SK-N-SH treated with all-trans-retinoic acid at 6 μM for 48 hours (cell line): ENCODE measurements around the gene SAG.

ENCODE experiments used
- ATAC-seq: fragments of 200-7000 bp; cut with Tn5 transposase; 3 replicates; pipeline ENCODE4 v1.9.1; 2020; ENCODE audit warnings: mild to moderate bottlenecking, moderate library complexity
- ARNTL ChIP-seq: fragments of 450-650 bp; formaldehyde crosslinking; IDR thresholded peaks from 2 replicates; pipeline ENCODE4 v1.5.0; 2020; ENCODE audit warnings: low read depth, mild to moderate bottlenecking, moderate library complexity, borderline replicate concordance
- BACH2 ChIP-seq: fragments of 250-450 bp; sonication (Bioruptor Pico); IDR thresholded peaks from 2 replicates; pipeline ENCODE4 v1.9.0; 2021; ENCODE audit warnings: mild to moderate bottlenecking, borderline replicate concordance
- CREB5 ChIP-seq: fragments of 250-450 bp; sonication (Bioruptor Pico); IDR thresholded peaks from 2 replicates; pipeline ENCODE4 v1.5.1; 2020; ENCODE audit warnings: low read depth, mild to moderate bottlenecking, moderate library complexity
- CSDC2 ChIP-seq: fragments of 250-450 bp; sonication (Bioruptor Pico); IDR thresholded peaks from 2 replicates; pipeline ENCODE4 v1.5.0; 2020; ENCODE audit warnings: mild to moderate bottlenecking, moderate library complexity
- CSRNP3 ChIP-seq: fragments of 250-450 bp; sonication (Bioruptor Pico); IDR thresholded peaks from 2 replicates; pipeline ENCODE4 v1.5.1; 2021; ENCODE audit warnings: mild to moderate bottlenecking, moderate library complexity
- ESRRG ChIP-seq: fragments of 250-450 bp; sonication (Bioruptor Pico); IDR thresholded peaks from 2 replicates; pipeline ENCODE4 v1.6.1; 2021; ENCODE audit warnings: mild to moderate bottlenecking
- GLIS3 ChIP-seq: fragments of 250-450 bp; sonication (Bioruptor Pico); IDR thresholded peaks from 2 replicates; pipeline ENCODE4 v1.5.0; 2020; ENCODE audit warnings: mild to moderate bottlenecking, moderate library complexity
- ISL1 ChIP-seq: fragments of 250-450 bp; sonication (Bioruptor Pico); IDR thresholded peaks from 2 replicates; pipeline ENCODE4 v2.1.2; 2022; ENCODE audit warnings: mild to moderate bottlenecking, moderate library complexity
- OSR1 ChIP-seq: fragments of 250-450 bp; sonication (Bioruptor Pico); IDR thresholded peaks from 2 replicates; pipeline ENCODE4 v1.8.0; 2022; ENCODE audit warnings: moderate library complexity, mild to moderate bottlenecking, inconsistent platforms
- PATZ1 ChIP-seq: fragments of 250-450 bp; sonication (Bioruptor Pico); IDR thresholded peaks from 2 replicates; pipeline ENCODE4 v1.8.0; 2020; ENCODE audit warnings: mild to moderate bottlenecking, moderate library complexity, borderline replicate concordance
- POU6F1 ChIP-seq: fragments of 250-450 bp; sonication (Bioruptor Pico); IDR thresholded peaks from 2 replicates; pipeline ENCODE4 v1.8.0; 2021; ENCODE audit warnings: low read depth, mild to moderate bottlenecking, moderate library complexity, borderline replicate concordance
- PPARA ChIP-seq: fragments of 250-450 bp; sonication (Bioruptor Pico); IDR thresholded peaks from 2 replicates; pipeline ENCODE4 v1.5.0; 2020; ENCODE audit warnings: mild to moderate bottlenecking, borderline replicate concordance
- RARB ChIP-seq: fragments of 250-450 bp; sonication (Bioruptor Pico); IDR thresholded peaks from 2 replicates; pipeline ENCODE4 v1.8.0; 2021; ENCODE audit warnings: mild to moderate bottlenecking, moderate library complexity
- SNAI2 ChIP-seq: fragments of 250-450 bp; sonication (Bioruptor Pico); IDR thresholded peaks from 2 replicates; pipeline ENCODE4 v1.5.0; 2020; ENCODE audit warnings: mild to moderate bottlenecking, moderate library complexity
- TCF4 ChIP-seq: fragments of 250-450 bp; sonication (Bioruptor Pico); IDR thresholded peaks from 2 replicates; pipeline ENCODE4 v1.8.0; 2021; ENCODE audit warnings: mild to moderate bottlenecking, moderate library complexity, borderline replicate concordance
- TOX ChIP-seq: fragments of 250-450 bp; sonication (Bioruptor Pico); IDR thresholded peaks from 2 replicates; pipeline ENCODE4 v1.8.0; 2021; ENCODE audit warnings: mild to moderate bottlenecking, moderate library complexity, borderline replicate concordance
- TSHZ2 ChIP-seq: fragments of 250-450 bp; sonication (Bioruptor Pico); IDR thresholded peaks from 2 replicates; pipeline ENCODE4 v1.5.0; 2020; ENCODE audit warnings: mild to moderate bottlenecking, moderate library complexity
- ZC3H10 ChIP-seq: fragments of 250-450 bp; sonication (Bioruptor Pico); IDR thresholded peaks from 2 replicates; pipeline ENCODE4 v1.5.1; 2021; ENCODE audit warnings: mild to moderate bottlenecking, moderate library complexity
- ZFP3 ChIP-seq: fragments of 250-450 bp; sonication (Bioruptor Pico); IDR thresholded peaks from 2 replicates; pipeline ENCODE4 v1.5.0; 2020; ENCODE audit warnings: mild to moderate bottlenecking, moderate library complexity
- ZFP30 ChIP-seq: fragments of 450-650 bp; formaldehyde crosslinking; IDR thresholded peaks from 2 replicates; pipeline ENCODE4 v1.5.0; 2022; ENCODE audit warnings: mild to moderate bottlenecking, moderate library complexity
- ZNF70 ChIP-seq: fragments of 450-650 bp; formaldehyde crosslinking; IDR thresholded peaks from 2 replicates; pipeline ENCODE4 v1.5.0; 2020; ENCODE audit warnings: mild to moderate bottlenecking, moderate library complexity
- ZNF8 ChIP-seq: fragments of 450-650 bp; formaldehyde crosslinking; IDR thresholded peaks from 2 replicates; pipeline ENCODE4 v1.5.0; 2020; ENCODE audit warnings: mild to moderate bottlenecking, moderate library complexity

Gene SAG

GRCh38 chr2:233273120-233273519 lies 34.5 kb upstream of the SAG start:
- ATAC-seq, result no peak
- TF ChIP-seq BACH2 (CRISPR knock-in tag) (no peak), ZNF70 (CRISPR knock-in tag) (no peak), ZFP3 (CRISPR knock-in tag) (no peak), PATZ1 (no peak), ESRRG (CRISPR knock-in tag) (no peak), RARB (CRISPR knock-in tag) (no peak), ZC3H10 (CRISPR knock-in tag) (no peak), POU6F1 (no peak), TCF4 (CRISPR knock-in tag) (no peak), OSR1 (no peak), PPARA (no peak), ARNTL (CRISPR knock-in tag) (no peak)
- TF ChIP-seq, all 23 proteins: peak for 0

DNA sequence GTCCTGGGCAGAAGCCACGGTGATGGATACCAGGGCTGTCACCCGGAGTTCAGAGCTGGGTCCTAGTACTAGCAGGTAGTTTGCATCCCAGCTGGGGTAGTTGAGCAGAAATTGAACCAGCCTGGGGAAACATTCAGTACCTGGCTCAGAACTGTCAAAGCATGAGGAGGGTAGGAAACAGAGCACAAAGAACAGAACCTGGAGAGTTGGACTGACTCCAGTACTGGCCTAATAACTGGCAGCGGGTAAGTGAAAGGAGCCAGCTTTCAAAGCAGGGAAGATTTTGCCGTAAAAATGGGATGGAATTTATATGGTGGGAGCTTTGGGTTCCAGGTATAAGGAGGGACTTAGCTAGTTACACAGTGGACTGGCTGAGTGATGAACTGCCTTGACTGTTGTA lies 32.4 kb upstream of the SAG start:
- no peak for ATAC-seq
- TF ChIP-seq CREB5, result no peak
- TF ChIP-seq CSRNP3, result no peak
- TF ChIP-seq ISL1 (CRISPR knock-in tag), result no peak
- TF ChIP-seq OSR1, result no peak
- no peak for TF ChIP-seq RARB (CRISPR knock-in tag)
- no peak for TF ChIP-seq ZFP3 (CRISPR knock-in tag)
- no peak for TF ChIP-seq PATZ1
- TF ChIP-seq ESRRG (CRISPR knock-in tag), result no peak
- no peak for TF ChIP-seq TCF4 (CRISPR knock-in tag)

DNA sequence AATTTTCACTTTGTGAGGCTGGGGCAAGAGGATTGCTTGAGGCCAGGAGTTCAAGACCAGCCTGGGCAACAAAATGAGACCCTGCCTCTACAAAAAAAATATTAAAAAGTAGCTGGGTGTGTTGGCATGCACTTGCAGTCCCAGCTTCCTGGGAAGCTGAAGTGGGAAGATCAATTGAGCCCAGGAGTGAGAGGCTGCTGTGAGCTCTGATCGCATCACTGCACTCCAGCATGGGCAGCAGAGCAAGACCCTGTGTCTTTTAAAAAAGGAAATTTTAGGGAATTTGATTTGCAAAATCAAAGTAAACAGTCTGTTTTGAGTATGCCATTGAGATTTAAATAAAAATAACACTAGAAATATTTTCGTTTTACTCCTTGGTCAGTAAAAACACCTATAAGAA lies 28.7 kb upstream of the SAG start:
- no peak for ATAC-seq
- no peak for TF ChIP-seq CREB5
- TF ChIP-seq TOX (CRISPR knock-in tag), result no peak
- TF ChIP-seq TCF4 (CRISPR knock-in tag), result no peak
- TF ChIP-seq PPARA, result no peak
- no peak for TF ChIP-seq SNAI2 (CRISPR knock-in tag)
- TF ChIP-seq ZC3H10 (CRISPR knock-in tag), result no peak
- no peak for TF ChIP-seq OSR1
- no peak for TF ChIP-seq GLIS3
- no peak for TF ChIP-seq ESRRG (CRISPR knock-in tag)
- TF ChIP-seq ARNTL (CRISPR knock-in tag), result no peak
- TF ChIP-seq ZFP30 (CRISPR knock-in tag), result no peak
- TF ChIP-seq TSHZ2 (CRISPR knock-in tag), result no peak
- no peak for TF ChIP-seq PATZ1
- no peak for TF ChIP-seq RARB (CRISPR knock-in tag)
- no peak for TF ChIP-seq CSDC2 (CRISPR knock-in tag)
- TF ChIP-seq ZFP3 (CRISPR knock-in tag), result no peak
- no peak for TF ChIP-seq ZNF8
- no peak for TF ChIP-seq BACH2 (CRISPR knock-in tag)
- no peak for TF ChIP-seq ZNF70 (CRISPR knock-in tag)
